HepG2 (cell line): Measurements from ENCODE around the gene ITIH2. TPM values are rescaled to one million over a fixed set of nuclear protein-coding genes. Genes with fewer than 3 reads are reported as not detected.

Experiments
- ATAC-seq: fragments of 200-7000 bp; cut with Tn5 transposase; 3 replicates; pipeline ENCODE4 v1.9.1; 2020; ENCODE audit warnings: mild to moderate bottlenecking, moderate library complexity
- BruUV-seq: library from RNA; stranded (reverse); fragments of 400-500 nt; replicated peaks from 2 replicates; lab custom pipeline; 2021; lab: Mats Ljungman, UMichigan
- CTCF ChIA-PET: fragments of 300-600 bp; formaldehyde crosslinking; extraction: SDS; loops from one replicate; lab custom pipeline; 2021; ENCODE audit warnings: low total read pairs, inconsistent platforms, low intra/inter-chr PET ratio; lab: Yijun Ruan, JAX
- POLR2A ChIA-PET: fragments of 350-600 bp; sonication (Branson Sonifier 250); formaldehyde crosslinking; loops from one replicate; lab custom pipeline; 2020; ENCODE audit warnings: antibody characterized with exemption, inconsistent platforms; lab: Yijun Ruan, JAX
- DNase-seq: peaks from one replicate; pipeline ENCODE4 v3.0.0-alpha.2; 2015; ENCODE audit warnings: low spot score
- FAIRE-seq: peaks from 3 replicates; lab custom pipeline; 2011; peaks lifted over from hg19 to GRCh38; lab: Jason Lieb, UNC
- H2AFZ ChIP-seq: one replicate; pipeline ENCODE4 v1.6.1; 2011; ENCODE audit warnings: low read length, inconsistent platforms
- H3K27ac ChIP-seq: fragments of 300-600 bp; 3 replicates; pipeline ENCODE4 v1.8.0; 2011; ENCODE audit warnings: mixed run types, mild to moderate bottlenecking, mixed read lengths, low read length, inconsistent platforms; ENCODE audit not compliant: insufficient read depth; ENCODE audit errors: extremely low read length
- H3K27me3 ChIP-seq, 2 experiments: fragments of 200-600 bp in 1 of 2; 2 replicates in 1 of 2; 3 replicates in 1 of 2; pipeline versions ENCODE4 v1.6.0 to v1.8.0; 2011; ENCODE audit warnings: low read length in 2 of 2, mild to moderate bottlenecking in 2 of 2, moderate library complexity in 2 of 2, inconsistent platforms in 1 of 2; ENCODE audit not compliant: insufficient read depth in 2 of 2, control insufficient read depth in 1 of 2
- H3K36me3 ChIP-seq, 2 experiments: fragments of 200-600 bp in 1 of 2; replicated peaks in 1 of 2; 2 replicates in 1 of 2; 3 replicates in 1 of 2; pipeline versions ENCODE4 v1.5.1 to v1.8.0; 2011; ENCODE audit warnings: low read length in 2 of 2, inconsistent platforms in 1 of 2; ENCODE audit not compliant: insufficient read depth in 2 of 2, control insufficient read depth in 1 of 2
- H3K4me1 ChIP-seq: 2 replicates; pipeline ENCODE4 v1.5.1; 2012; ENCODE audit warnings: low read length, inconsistent platforms; ENCODE audit not compliant: insufficient read depth
- H3K4me2 ChIP-seq: 2 replicates; pipeline ENCODE4 v1.6.0; 2011; ENCODE audit warnings: low read depth, low read length, inconsistent platforms
- H3K4me3 ChIP-seq, 3 experiments: fragments of 200-600 bp in 1 of 3; sonication (generic), shearing (Covaris generic) in 1 of 3; replicated peaks in 1 of 3; 2 replicates each; pipeline ENCODE4 v1.5.1; 2011 to 2016; ENCODE audit warnings: low read length in 3 of 3, inconsistent platforms in 2 of 3, low read depth in 2 of 3, mild to moderate bottlenecking in 2 of 3, control low read depth in 1 of 3, mixed read lengths in 1 of 3; ENCODE audit not compliant: insufficient read depth in 1 of 3
- H3K79me2 ChIP-seq: one replicate; pipeline ENCODE4 v1.6.1; 2011; ENCODE audit warnings: low read length, inconsistent platforms; ENCODE audit not compliant: insufficient read depth
- H3K9ac ChIP-seq: 2 replicates; pipeline ENCODE4 v1.6.0; 2011; ENCODE audit warnings: mild to moderate bottlenecking, low read depth, low read length, inconsistent platforms; ENCODE audit not compliant: insufficient read depth
- H3K9me3 ChIP-seq: 2 replicates; pipeline ENCODE4 v1.5.1; 2012; ENCODE audit warnings: mild to moderate bottlenecking, low read length
- H4K20me1 ChIP-seq: 2 replicates; pipeline ENCODE4 v1.6.0; 2011; ENCODE audit warnings: inconsistent platforms, mild to moderate bottlenecking, low read length, moderate library complexity; ENCODE audit not compliant: insufficient read depth
- AKNA ChIP-seq: sonication (generic); formaldehyde crosslinking; IDR thresholded peaks from 2 replicates; pipeline ENCODE4 v1.4.0; 2020; ENCODE audit warnings: missing genetic modification reagents, borderline replicate concordance
- BATF2 ChIP-seq: sonication (generic); formaldehyde crosslinking; IDR thresholded peaks from 2 replicates; pipeline ENCODE4 v1.8.0; 2022; ENCODE audit warnings: mild to moderate bottlenecking, missing genetic modification reagents, moderate library complexity
- MED13 ChIP-seq: sonication (generic); formaldehyde crosslinking; IDR thresholded peaks from 2 replicates; pipeline ENCODE4 v1.5.0; 2020; ENCODE audit warnings: missing genetic modification reagents
- NPAS2 ChIP-seq: sonication (generic); formaldehyde crosslinking; IDR thresholded peaks from 2 replicates; pipeline ENCODE4 v1.8.0; 2022; ENCODE audit warnings: mild to moderate bottlenecking, missing genetic modification reagents, borderline replicate concordance
- RBFOX2 ChIP-seq: fragments of 200-400 bp; formaldehyde crosslinking; IDR thresholded peaks from 2 replicates; pipeline ENCODE4 v1.6.1; 2017; ENCODE audit warnings: low read depth, mild to moderate bottlenecking, low read length
- SYNCRIP ChIP-seq: fragments of 200-400 bp; formaldehyde crosslinking; IDR thresholded peaks from 2 replicates; pipeline ENCODE4 v1.6.1; 2018; ENCODE audit warnings: mild to moderate bottlenecking, low read depth, low read length; ENCODE audit not compliant: insufficient read depth
- ZBTB4 ChIP-seq: sonication (generic); formaldehyde crosslinking; IDR thresholded peaks from 2 replicates; pipeline ENCODE4 v1.4.0; 2020; ENCODE audit warnings: missing genetic modification reagents, mild to moderate bottlenecking, borderline replicate concordance
- ZNF225 ChIP-seq: sonication (generic); formaldehyde crosslinking; IDR thresholded peaks from 2 replicates; pipeline ENCODE4 v1.4.0; 2020; ENCODE audit warnings: mild to moderate bottlenecking, missing genetic modification reagents
- ZNF607 ChIP-seq: sonication (generic); formaldehyde crosslinking; IDR thresholded peaks from 2 replicates; pipeline ENCODE4 v1.5.1; 2020; ENCODE audit warnings: missing genetic modification reagents, mild to moderate bottlenecking, borderline replicate concordance
- WGBS: methylation state at CpG from one replicate; pipeline ENCODE4 v1.1.6; 2017; ENCODE audit warnings: low lambda C conversion rate; 5-methylcytosine and 5-hydroxymethylcytosine counted together
- in situ Hi-C: cut with HindIII; loops from 2 replicates; pipeline ENCODE4 v1.10.0; 2017; ENCODE audit warnings: low pct_unique_long_range_greater_than_20kb; ENCODE audit not compliant: extremely low pct_ligation_motif_present
- intact Hi-C: fragments of 100-400 bp; cut with micrococcal nuclease; formaldehyde crosslinking; loops from one replicate; pipeline ENCODE4 v1.10.0; 2022; ENCODE audit not compliant: unreplicated experiment
- polyA plus RNA-seq, 8 experiments: library from polyadenylated mRNA; depleted of rRNA in 3 of 8; stranded (reverse) in 7 of 8; unstranded in 1 of 8; fragments of >200 nt; fragmentation: Illumina TruSeq in 4 of 8; extraction: Trizol in 4 of 8; gene quantifications; 2 replicates each; pipeline versions ENCODE4 v1.2.1 to v1.2.3, GENCODE V29; 2011 to 2016; ENCODE audit warnings: low read depth in 4 of 8, missing spikeins in 1 of 8, mixed read lengths in 1 of 8; ENCODE audit not compliant: insufficient read depth in 1 of 8
- total RNA-seq, 5 experiments: library from RNA; depleted of rRNA; stranded (reverse); fragments of >200 nt; fragmentation: Illumina TruSeq; extraction: Trizol; gene quantifications; 2 replicates each; pipeline ENCODE4 v1.2.3, GENCODE V29; 2016; ENCODE audit warnings: low read depth in 1 of 5
- TF ChIP-seq, protein P1 (sequence below): IDR thresholded peaks from 2 replicates; pipeline ENCODE4 v1.6.1; 2016; ENCODE audit warnings: mild to moderate bottlenecking, missing biosample characterization, missing genetic modification reagents
- TF ChIP-seq, protein P2 (sequence below): sonication (generic); formaldehyde crosslinking; IDR thresholded peaks from 2 replicates; pipeline ENCODE4 v1.4.0; 2020; ENCODE audit warnings: mild to moderate bottlenecking, missing genetic modification reagents

Gene ITIH2
- total and polyA plus RNA-seq, 2 of the 13 experiments (the other 11 are each of a cell fraction or from before 2014, with no cell fraction given), result 1,197 to 1,427 TPM

DNA sequence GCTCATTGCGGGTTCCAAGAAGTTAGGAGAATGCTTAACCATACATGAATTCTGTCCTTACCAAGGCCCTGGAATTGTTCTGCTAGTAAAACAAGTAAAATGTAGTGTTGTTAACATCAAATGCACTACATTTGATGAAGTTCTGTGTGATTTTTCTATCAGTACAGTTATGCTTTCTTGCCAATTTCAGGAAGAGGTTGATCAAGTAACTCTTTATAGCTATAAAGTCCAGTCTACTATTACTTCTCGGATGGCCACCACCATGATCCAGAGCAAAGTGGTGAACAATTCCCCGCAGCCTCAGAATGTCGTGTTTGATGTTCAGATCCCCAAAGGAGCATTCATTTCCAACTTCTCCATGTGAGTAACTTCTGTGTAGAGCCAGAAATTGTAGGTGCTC lies 5.7 kb downstream of the ITIH2 start:
- CTCF ChIA-PET, result interaction anchor here (1.6 kb wide), 1 partner anchor 21 kb away, joined by 5 read pairs; no protein-coding TSS in a partner anchor
- TF ChIP-seq BATF2 (CRISPR knock-in tag) (no peak), SYNCRIP (no peak), NPAS2 (no peak), RBFOX2 (peak; percentile 10; the same call in 1 of the 2 replicates), MED13 (CRISPR knock-in tag) (no peak), AKNA (CRISPR knock-in tag) (no peak), ZNF607 (CRISPR knock-in tag) (no peak), ZNF225 (CRISPR knock-in tag) (no peak), ZBTB4 (CRISPR knock-in tag) (no peak)
- TF ChIP-seq, protein P1, sequence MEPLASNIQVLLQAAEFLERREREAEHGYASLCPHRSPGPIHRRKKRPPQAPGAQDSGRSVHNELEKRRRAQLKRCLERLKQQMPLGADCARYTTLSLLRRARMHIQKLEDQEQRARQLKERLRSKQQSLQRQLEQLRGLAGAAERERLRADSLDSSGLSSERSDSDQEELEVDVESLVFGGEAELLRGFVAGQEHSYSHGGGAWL, result no peak
- TF ChIP-seq, protein P2, sequence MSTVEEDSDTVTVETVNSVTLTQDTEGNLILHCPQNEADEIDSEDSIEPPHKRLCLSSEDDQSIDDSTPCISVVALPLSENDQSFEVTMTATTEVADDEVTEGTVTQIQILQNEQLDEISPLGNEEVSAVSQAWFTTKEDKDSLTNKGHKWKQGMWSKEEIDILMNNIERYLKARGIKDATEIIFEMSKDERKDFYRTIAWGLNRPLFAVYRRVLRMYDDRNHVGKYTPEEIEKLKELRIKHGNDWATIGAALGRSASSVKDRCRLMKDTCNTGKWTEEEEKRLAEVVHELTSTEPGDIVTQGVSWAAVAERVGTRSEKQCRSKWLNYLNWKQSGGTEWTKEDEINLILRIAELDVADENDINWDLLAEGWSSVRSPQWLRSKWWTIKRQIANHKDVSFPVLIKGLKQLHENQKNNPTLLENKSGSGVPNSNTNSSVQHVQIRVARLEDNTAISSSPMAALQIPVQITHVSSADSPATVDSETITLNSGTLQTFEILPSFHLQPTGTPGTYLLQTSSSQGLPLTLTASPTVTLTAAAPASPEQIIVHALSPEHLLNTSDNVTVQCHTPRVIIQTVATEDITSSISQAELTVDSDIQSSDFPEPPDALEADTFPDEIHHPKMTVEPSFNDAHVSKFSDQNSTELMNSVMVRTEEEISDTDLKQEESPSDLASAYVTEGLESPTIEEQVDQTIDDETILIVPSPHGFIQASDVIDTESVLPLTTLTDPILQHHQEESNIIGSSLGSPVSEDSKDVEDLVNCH (CRISPR knock-in tag), result no peak

More for the DNA sequence above, 5.7 kb downstream of the ITIH2 start:
- H3K4me3 ChIP-seq, result peak overlapping the region in 1 of 3 experiments; percentile 9; a peak in 1 of 6 replicates
- no peaks in the 10 kb centered on the region for H3K27me3 ChIP-seq
- no peak overlapping the region for H2AFZ ChIP-seq
- no peaks in the 10 kb centered on the region for H3K9me3 ChIP-seq
- POLR2A ChIA-PET, result interaction anchor here (1.1 to 10.9 kb wide), 7 partner anchors 10 to 80 kb away, joined by 4 to 359 read pairs (median 24); partner anchors contain the start of genes ATP5F1C and KIN
- no peaks in the 10 kb centered on the region; the same call in 1 of the 2 replicates for H4K20me1 ChIP-seq
- H3K9ac ChIP-seq, result no peak overlapping the region
- H3K4me2 ChIP-seq, result peak overlapping the region; percentile 87
- WGBS, result 99% methylated on average over 4 of the region's 4 CpGs
- no TSS peak for BruUV-seq
- FAIRE-seq (no peak), ATAC-seq (no peak), DNase-seq (no peak)
- H3K27ac ChIP-seq, result peak overlapping the region; percentile 98
- intact Hi-C loops, result loop anchor here (10.0 kb wide), 1 partner anchor 86 kb away; no protein-coding TSS in a partner anchor
- peaks cover 19 to 59% of the 10 kb centered on the region in 2 experiments for H3K36me3 ChIP-seq
- in situ Hi-C loops, result no loop called here
- H3K4me1 ChIP-seq, result peaks cover 75% of the 10 kb centered on the region
- peaks cover 57% of the 10 kb centered on the region for H3K79me2 ChIP-seq
